AG04449 (cell line): Measurements from ENCODE around the gene OIP5.
"Not testable (repeated sequence)": the region's sequence is repeated elsewhere in the genome, so short reads cannot be mapped to it uniquely, and the experiment has no call there.

Experiments
- CTCF ChIA-PET: fragments of 350-600 bp; formaldehyde crosslinking; extraction: SDS; loops from one replicate; lab custom pipeline; 2021; ENCODE audit warnings: antibody characterized with exemption; lab: Yijun Ruan, JAX
- POLR2A ChIA-PET: fragments of 400-600, 350-600 bp; formaldehyde crosslinking; extraction: SDS; loops from one replicate; lab custom pipeline; 2020; ENCODE audit warnings: antibody characterized with exemption, inconsistent platforms; lab: Yijun Ruan, JAX
- DNase-seq: peaks from one replicate; pipeline ENCODE4 v3.0.0-alpha.2; 2010; ENCODE audit warnings: low read depth, low spot score
- H3K4me3 ChIP-seq: 2 replicates; pipeline ENCODE4 v1.5.1; 2011; ENCODE audit warnings: low read depth, mild to moderate bottlenecking, control low read depth, low read length
- CTCF ChIP-seq: IDR thresholded peaks from one replicate; pipeline ENCODE4 v1.5.1; 2011; ENCODE audit warnings: mild to moderate bottlenecking, moderate library complexity, low read length, control low read depth, inconsistent platforms; ENCODE audit not compliant: insufficient read depth; ENCODE audit errors: missing control alignments

The OIP5 gene

GRCh38 chr15:41334293-41335120 is 2.1 kb upstream of the OIP5 start:
- CTCF ChIA-PET: interaction anchor here (1.0 to 1.2 kb wide), 2 partner anchors 8 to 9 kb away, joined by 3 read pairs; no protein-coding TSS in a partner anchor
- H3K4me3 ChIP-seq: no peak overlapping the region
- no peak for TF ChIP-seq CTCF
- POLR2A ChIA-PET: no interaction called here
- no peak for DNase-seq

- DNase-seq: no peak
- POLR2A ChIA-PET: interaction anchor here (1.0 kb wide), 1 partner anchor 100 kb away, joined by 4 read pairs; no protein-coding TSS in a partner anchor
- CTCF ChIA-PET: interaction anchor here (0.8 to 2.0 kb wide), 10 partner anchors 9 to 432 kb away, joined by 3 to 10 read pairs (median 4); no protein-coding TSS in a partner anchor
- peak overlapping the region; percentile 90 for H3K4me3 ChIP-seq
- TF ChIP-seq CTCF: no peak
Measured at GRCh38 chr15:41333026-41333562, 703 bp upstream of the OIP5 start.

GRCh38 chr15:41331833-41332193 is 578 bp downstream of the OIP5 start:
- TF ChIP-seq CTCF: peak; percentile 76
- ChIA-PET POLR2A (interaction anchor here (0.7 to 1.0 kb wide), 2 partner anchors 43 to 99 kb away, joined by 4 read pairs; no protein-coding TSS in a partner anchor), CTCF (interaction anchor here (0.9 kb wide), 1 partner anchor 429 kb away, joined by 3 read pairs; no protein-coding TSS in a partner anchor)
- H3K4me3 ChIP-seq: peak overlapping the region; percentile 94
- no peak for DNase-seq

- H3K4me3 ChIP-seq: no peak overlapping the region
- POLR2A ChIA-PET: no interaction called here
- no peak for DNase-seq
- CTCF ChIA-PET: interaction anchor here (0.7 to 1.5 kb wide), 8 partner anchors 9 to 428 kb away, joined by 3 to 5 read pairs (median 4); no protein-coding TSS in a partner anchor
- no peak for TF ChIP-seq CTCF
Measured at GRCh38 chr15:41331281-41331680, 1.1 kb downstream of the OIP5 start.

GRCh38 chr15:41323611-41324010 is 8.8 kb downstream of the OIP5 start:
- TF ChIP-seq CTCF: no peak
- H3K4me3 ChIP-seq: no peak overlapping the region
- DNase-seq: no peak
- POLR2A ChIA-PET: no interaction called here
- CTCF ChIA-PET: interaction anchor here (0.9 to 2.7 kb wide), 2 partner anchors 9 to 10 kb away, joined by 3 to 10 read pairs; partner anchors contain the start of genes NUSAP1 and OIP5

- H3K4me3 ChIP-seq, DNase-seq, POLR2A ChIA-PET: not testable (repeated sequence)
- CTCF ChIA-PET: interaction anchor here (1.7 kb wide), 1 partner anchor 10 kb away, joined by 5 read pairs; no protein-coding TSS in a partner anchor
Measured at GRCh38 chr15:41320805-41321330, 11.5 kb downstream of the OIP5 start.
